ENCODE data around the gene LRBA. TPM values are rescaled to one million over a fixed set of nuclear protein-coding genes. Genes with fewer than 3 reads are reported as not detected.
"Not testable (repeated sequence)": the region's sequence is repeated elsewhere in the genome, so short reads cannot be mapped to it uniquely, and the experiment has no call there.

Gene LRBA
- total RNA-seq, 1 donor from 2014 or later, result 52.4 TPM

DNA sequence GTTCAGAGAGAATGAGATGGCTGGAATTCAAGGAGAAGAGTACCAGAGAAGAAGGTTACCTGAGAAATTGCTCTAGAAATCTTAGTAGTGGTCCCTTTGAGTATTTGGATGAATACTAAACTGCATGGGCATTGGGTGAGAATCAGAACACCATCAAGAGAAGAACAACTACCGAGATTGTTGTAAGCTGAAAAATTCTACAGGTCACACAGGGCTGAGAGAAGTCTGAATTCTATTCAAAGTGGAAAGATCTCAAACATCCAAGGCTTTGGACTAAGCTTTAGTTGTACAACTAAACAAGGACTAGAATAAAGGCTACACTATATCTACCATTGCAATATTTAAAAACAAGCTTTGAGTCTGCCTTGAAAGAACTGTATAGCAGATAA, 40.8 kb downstream of the LRBA start:
- DNase-seq, result no peak

DNA sequence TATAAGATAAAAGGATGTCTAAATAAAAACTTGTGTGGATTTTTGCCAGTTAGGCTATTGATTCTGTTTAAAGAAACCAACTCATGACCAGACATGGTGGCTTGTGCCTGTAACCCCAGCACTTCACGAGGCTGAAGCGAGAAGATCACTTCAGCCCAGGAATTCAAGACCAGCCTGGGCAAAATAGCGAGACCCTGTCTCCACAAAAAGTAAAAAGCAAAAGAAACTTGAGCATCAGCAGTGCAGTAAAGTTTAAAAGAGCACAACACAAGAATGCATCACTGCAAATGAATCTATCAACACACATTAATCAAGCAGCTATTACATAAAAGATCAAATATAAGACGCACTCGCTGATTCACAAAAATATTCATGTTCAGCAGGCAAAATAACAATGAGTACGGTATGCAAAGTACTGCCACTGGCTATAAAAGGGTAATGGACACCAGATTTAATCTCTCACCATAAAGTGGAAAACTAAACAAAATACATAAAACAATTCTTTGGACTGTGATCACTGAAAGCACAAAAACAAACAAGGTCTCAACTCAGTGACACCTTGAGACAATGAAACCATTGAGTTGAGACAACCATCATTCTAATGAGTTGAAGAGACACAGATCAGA, 41.3 kb downstream of the LRBA start:
- DNase-seq, result no peak

DNA sequence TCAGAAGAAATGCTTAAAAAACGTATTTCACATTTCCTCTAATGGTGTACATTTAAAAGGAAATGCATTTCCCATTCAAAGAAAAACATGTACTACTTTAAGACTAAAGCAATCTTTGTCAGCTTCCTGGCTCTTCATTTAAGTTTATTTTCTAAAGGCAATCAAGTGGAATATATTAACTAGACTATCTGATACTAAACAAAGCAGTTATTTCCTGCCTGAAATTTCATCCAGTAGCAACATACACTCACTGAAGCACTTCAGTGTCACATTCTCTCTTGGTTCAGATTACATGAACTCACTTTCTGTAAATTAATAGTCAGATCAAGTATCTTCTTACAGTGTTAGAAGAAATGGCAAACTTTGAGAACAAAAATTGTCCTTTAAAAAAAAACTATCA, 42.5 kb downstream of the LRBA start:
- peak; percentile 29 for DNase-seq

DNA sequence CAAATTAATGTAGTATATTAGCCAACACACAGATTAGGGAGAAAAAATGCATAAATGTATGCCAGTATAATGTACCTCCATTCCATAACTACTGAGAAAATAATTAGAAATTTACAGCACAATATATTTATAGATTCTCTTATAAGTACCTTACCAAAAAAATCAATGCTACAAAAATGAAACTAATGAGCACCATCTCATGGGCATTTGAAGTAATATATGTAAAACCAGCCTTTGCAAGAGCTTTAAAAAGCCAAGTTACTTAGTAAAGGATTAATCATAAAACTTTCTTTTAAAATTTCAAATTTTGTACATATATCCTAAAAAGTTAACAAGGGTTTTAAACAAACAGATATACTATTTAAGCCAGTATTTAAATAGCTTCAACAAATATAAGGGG, 43.2 kb downstream of the LRBA start:
- peak; percentile 15 for DNase-seq

DNA sequence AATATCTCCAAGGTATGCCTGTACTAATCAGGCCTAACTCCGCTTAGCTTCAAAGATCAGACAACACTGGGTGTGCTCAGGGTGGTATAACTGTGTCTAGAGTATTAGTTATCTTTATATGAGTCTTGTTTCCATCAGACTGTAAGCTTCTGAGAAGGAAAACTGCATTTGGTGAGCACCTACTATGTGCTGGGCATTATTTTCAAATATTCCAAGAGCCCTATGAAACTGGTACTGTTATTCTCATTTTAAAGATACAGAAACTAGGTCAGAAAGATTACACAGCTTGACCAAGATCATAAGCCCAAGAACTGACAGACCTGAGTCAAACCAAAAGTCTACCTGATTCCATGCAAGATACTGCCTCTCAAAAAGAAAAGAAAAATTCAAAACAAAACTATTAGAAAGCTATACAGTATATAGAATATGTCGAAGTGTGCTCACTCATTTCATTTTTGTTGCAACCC, 44.4 kb downstream of the LRBA start:
- no peak for DNase-seq

DNA sequence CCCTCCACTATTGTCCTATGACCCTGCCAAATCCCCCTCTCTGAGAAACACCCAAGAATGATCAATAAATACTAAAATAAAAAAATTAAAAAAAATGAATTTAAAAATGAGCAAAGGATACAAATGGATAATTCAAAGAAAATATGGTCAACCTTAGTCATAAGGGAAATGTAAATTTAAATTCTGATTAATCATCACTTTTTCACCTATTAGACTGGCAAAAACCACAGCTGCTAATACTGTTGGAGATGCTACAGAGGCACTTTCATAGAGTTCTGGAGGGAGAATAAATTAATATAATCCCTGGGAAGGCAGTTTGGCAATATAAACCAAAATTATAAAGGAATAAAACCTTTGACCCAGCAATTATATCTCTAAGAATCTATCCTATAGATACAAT, 50.3 kb downstream of the LRBA start:
- no peak for DNase-seq

DNA sequence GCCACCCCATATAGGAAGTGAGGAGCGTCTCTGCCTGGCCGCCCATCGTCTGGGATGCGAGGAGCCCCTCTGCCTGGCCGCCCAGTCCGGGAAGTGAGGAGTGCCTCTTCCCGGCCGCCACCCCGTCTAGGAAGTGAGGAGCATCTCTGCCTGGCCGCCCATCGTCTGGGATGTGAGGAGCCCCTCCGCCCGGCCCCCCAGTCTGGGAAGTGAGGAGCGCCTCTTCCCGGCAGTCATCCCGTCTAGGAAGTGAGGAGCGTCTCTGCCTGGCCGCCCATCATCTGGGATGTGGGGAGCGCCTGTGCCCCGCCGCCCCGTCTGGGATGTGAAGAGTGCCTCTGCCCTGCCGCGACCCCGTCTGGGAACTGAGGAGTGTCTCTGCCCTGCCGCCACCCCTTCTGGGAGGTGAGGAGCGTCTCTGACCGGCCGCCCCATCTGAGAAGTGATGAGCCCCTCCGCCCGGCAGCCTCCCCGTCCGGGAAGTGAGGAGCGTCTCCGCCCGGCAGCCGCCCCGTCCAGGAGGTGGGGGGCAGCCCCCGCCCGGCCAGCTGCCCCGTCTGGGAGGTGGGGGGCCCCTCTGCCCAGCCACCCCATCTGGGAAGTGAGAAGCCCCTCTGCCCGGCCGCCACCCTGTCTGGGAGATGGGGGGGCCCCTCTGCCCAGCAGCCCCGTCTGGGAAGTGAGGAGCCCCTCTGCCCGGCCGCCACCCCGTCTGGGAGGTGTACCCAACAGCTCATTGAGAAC, 51.3 kb downstream of the LRBA start:
- not testable (repeated sequence) for DNase-seq

DNA sequence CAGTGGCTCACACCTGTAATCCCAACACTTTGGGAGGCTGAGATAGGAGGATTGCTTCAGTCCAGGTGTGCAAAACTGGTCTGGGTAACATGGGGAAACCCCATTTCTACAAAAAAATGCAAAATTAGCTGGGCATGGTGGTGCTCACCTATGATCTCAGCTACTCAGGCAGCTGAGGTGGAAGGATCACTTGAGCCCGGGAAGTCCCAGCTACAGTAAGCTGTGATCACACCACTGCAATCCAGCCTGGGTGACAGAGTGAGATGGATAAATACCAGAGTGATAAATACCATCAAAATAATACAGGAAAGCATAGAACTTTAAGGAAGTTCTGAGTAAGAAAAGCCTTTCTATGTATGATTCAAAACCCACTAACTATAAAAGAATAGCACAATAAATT, 52.8 kb downstream of the LRBA start:
- peak; percentile 30 for DNase-seq

DNA sequence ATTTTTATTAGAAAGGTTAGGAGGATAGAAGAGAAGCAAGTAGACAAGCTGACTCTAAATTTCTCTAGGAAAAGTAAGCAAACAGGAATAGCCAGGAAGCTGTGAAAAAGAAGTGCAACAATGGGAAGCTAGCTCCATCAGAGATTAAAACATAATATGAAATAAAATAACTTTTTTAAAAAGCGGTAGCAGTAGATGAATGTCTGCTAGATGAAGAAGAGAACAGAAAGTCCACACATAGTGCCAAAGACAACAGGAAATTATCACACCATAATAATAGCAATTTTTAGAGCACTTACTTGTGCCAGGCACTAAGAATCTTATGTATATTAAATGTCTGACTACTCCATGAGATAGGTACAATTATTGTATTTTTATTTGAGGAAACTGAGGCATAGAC, 53.5 kb downstream of the LRBA start:
- DNase-seq, result peak; percentile 24

DNA sequence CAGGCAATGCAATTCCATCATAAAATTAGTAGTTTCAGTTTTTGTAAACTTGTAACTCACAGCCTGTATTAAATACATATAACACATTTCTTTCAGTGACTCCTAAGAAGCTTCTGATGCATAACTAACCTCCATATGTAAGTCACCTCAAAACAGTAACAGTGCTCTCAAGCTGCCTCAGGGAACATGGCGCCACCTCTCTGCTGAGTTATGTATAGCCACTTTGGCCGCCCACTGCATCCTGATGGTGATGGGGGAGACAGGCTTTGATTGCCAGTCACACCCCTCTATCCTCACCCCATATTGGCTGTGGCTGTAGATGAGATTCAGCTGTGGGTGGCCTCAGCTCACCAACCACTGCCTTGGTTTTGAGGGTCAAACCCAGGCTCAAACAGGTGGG, 54.3 kb downstream of the LRBA start:
- peak; percentile 59 for DNase-seq

DNA sequence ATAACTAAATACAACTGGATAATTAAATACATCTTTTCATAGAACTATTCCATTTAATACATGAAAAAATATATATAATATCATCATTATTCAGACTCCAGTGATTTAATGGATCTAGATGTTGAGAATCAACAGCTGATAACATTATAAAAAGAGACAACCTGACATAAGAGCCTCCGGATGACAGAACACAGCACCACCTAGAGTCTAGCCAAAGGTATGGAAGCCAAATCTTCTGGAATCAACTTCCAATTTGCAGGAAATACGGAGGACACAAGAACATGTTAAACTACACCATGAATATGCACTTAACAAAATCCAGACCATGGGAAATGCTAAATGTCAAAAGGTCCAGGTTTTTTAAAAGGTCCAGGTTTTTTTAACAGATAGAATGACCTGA, 55.0 kb downstream of the LRBA start:
- peak; percentile 66 for DNase-seq

DNA sequence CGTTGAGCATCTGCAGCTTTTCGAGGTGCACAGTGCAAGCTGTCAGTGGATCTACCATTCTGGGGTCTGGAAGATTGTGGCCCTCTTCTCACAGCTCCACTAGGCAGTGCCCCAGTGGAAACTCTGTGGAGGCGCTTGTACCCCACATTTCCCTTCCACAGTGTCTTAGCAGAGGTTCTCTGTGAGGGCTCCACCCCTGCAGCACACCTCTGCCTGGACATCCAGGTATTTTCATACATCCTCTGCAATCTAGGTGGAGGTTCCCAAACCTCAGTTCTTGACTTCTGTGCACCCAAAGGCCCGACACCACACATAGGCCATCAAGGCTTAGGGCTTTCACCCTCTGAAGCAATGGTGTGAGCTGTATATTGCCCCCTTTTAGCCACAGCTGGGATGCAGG, 57.1 kb downstream of the LRBA start:
- DNase-seq, result not testable (repeated sequence)

DNA sequence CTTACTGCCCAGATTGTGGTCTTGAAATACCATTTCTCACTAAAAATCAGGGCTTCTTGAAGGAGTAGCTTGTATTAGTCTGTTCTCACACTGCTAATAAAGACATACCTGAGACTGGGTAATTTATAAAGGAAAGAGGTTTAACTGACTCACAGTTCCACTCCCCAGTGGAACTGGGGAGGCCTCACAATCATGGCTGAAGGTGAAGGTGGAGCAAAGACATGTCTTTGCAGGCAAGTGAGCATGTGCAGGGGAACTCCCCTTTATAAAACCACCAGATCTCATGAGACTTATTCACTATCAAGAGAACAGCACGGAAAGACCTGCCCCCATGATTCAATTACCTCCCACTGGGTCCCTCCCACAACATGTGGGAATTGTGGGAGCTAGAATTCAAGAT, 58.0 kb downstream of the LRBA start:
- not testable (repeated sequence) for DNase-seq

DNA sequence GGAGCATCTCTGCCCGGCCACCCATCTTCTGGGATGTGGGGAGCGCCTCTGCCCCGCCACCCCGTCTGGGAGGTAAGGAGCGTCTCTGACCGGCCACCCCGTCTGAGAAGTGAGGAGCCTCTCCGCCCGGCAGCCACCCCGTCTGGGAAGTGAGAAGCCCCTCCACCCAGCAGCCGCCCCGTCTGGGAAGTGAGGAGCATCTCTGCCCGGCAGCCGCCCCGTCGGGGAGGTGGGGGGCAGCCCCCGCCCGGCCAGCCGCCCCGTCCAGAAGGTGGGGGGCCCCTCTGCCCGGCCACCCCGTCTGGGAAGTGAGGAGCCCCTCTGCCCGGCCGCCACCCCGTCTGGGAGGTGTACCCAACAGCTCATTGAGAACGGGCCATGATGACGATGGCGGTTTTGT, 61.2 kb downstream of the LRBA start:
- DNase-seq, result not testable (repeated sequence)

DNA sequence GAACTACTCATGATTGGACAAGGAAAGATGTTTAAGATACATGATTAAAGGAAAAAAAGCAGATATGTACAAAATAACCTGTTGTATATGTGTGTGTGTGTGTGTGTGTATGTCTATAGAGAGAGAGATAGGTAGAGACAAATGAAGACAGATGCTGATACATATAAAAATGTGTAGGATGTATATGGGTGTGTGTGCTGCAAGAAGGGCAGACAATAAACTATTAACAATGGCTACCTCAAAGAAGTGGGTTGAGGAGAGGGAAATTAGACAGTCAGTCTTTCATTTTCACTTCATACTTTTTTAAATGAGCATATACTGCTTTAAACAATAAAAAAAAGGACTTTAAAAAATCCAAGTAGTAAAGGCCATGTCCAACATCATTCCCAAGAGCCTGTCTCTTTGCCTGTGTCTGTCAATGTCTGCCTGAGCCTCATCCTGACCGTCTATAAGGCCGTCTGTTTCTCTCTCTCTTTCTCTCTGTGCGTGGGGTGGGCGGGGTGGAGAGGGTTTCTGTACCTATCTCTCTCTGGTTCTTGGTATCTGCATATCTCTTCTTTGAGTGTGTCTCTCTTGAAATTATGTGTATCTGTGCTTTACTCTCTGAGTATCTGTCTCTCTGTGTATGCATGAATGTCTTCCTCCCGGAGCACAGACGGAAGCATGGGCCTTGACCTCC, 62.8 kb downstream of the LRBA start:
- DNase-seq, result no peak

DNA sequence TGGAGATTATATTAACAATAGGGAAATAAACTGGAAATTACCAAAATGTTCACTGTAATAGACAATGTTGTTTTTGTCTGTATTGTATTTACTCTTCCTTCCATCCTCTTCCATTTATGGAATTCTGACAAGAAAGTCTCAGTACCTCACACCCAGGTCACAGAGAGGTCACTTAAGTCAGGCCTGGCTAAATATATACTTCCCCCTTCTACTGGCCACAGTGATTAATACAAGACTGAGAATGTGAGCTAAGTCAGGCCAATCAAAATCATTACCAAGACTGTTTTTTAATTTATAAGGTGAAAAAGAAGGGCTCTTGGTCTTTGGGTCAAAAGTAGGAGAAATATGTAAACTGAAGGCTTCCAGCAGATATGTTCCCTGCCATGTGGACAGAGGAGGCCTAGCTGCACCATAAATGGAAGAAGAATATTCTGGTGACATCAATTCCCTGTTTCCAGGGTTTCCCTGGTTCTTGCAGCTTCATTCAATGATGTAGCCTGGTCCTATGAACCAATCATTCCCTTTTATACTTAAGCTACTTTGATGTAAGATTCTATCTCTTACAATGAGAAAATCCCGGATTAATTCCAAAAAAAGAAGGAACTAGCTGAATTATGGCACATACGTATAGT, 64.3 kb downstream of the LRBA start:
- peak; percentile 35 for DNase-seq

DNA sequence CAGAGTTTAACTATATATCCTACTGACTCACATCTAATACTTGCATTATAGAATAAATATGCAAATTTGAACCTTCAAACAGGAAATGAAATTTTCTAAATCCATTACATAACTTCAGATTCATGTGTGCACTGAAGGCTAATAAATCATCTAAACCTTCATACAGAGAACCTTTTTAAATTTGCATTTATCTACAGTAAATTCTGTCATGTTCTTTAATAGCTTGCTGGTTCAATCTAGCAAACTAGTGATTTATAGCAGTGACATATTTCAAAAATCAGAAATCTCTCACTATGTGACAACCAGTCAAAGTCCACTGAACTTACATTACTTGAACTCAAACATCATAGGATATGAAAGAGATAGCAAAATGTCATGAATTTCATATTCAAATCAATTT, 65.1 kb downstream of the LRBA start:
- DNase-seq, result no peak

DNA sequence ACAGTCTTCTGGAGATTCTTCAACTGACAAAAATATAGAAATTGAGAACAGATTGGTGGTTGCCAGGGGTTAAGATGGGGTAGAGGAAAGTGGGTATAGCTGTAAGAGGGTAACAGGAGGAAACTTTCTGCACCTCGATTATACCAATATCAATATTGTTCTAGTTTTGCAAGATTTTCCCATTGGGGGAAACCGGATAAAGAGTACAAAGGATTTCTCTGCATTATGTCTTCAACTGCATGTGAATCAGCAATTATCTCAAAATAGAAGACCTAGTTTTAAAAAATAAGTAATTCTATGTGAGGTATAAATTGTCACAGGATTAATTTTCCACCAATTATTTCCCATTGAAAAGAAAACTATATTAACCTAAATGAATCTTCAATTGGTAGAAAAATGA, 65.7 kb downstream of the LRBA start:
- DNase-seq, result no peak

DNA sequence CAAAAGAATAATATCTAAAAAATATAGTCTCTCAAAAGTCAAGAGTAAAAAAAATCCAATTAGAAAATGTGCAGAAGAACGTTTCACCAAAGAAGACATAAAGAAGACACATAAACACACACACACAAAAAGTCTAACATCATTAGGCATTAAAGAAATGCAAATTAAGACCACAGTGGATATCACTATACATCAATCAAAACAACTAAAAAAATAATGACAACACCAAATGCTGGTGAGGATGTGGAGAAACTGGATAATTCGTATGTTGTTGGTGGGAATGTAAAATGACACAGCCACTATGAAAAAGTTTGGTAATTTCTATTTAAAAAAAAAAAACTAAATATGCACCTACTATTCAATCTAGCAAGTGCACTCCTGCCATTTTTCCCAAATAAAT, 66.4 kb downstream of the LRBA start:
- no peak for DNase-seq

DNA sequence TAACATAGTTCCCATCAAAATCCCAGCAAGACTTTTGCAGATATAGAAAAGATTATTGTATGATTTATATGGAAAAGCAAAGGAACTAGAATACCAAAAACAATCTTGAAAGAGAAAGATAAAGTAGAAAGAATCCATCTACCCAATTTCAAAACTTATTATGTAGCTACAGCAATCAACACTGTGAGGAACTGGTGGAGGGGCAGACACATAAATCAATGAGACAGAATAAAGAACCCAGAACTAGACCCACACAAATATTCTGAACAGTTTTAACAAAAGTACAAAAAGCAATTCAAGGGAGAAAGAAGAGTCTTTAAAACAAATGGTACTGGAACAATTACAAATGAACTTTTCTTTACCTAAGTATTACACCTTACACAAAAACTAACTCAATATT, 67.0 kb downstream of the LRBA start:
- no peak for DNase-seq

DNA sequence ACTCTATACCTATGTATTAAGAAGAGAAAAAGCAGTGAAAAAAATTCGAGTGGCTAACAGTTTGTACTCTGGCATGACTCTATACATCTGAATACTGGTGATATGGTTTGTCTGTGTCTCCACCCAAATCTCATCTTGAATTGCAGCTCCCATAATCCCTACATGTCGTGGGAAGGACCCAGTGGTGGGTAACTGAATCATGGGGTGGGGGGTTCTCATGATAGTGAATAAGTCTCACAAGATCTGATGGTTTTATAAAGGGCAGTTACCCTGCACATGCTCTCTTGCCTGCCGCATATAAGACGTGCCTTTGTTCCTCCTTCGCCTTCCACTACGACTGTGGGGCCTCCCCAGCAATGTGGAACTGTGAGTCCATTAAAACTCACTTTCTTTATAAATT, 70.4 kb downstream of the LRBA start:
- no peak for DNase-seq

DNA sequence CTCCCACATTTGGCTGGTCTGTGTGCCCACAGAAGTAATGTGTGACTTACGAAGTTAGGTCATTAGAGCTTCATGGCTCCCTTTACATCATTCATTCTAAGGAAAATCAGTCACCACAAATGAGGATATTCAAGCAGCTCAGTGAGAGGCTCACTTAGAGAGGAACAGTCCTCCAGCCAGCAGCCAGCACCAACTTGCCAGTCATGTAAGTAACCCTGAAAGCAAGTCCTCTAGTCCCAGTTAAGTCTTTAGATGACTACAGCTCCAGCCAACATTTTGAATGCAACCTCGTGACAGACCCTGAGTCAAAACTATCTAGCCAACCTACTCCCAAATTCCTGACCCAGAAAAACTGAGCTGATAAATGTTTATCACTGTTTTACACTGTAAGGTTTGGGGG, 71.3 kb downstream of the LRBA start:
- no peak for DNase-seq

DNA sequence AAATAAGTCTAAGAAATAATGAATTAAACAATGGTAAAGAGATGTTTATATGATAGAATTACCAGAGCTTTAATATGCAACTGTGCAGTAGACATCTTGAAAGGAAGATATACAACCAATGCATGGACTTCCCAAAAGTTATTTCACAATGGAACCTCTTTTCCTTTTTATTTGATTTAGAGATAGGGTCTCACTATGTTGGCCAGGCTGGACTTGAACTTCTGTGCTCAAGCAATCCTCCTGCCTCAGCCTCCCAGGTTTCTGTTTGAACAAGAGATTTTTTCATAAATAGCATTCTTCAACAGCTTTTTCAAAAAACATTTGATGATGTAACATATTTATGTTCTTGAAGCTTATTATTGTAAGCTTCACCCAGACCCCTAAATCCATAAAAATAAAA, 72.0 kb downstream of the LRBA start:
- no peak for DNase-seq

DNA sequence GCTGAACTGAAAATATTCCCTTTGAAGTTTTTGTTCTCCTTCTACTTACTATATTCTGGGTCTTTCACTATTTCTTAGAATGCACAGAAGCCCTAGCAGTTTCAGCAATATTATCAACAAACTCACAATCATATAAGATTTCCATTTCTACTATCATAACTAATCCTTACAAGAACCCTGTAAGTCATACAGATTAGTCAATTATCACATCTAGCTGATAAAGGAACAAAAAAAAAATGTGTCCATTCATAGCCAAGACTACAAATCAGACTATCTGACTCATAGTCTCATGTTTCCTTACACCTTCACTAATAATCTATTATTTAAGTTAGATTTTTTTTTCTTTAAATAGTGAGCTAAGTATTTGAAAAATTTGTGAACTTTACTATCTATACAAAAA, 72.5 kb downstream of the LRBA start:
- DNase-seq, result peak; percentile 41

All from dermis blood vessel endothelial cell (primary cell).